NCI-H146 treated with DMSO at 0.1 percent for 48 hours (cell line): Measurements from ENCODE around the gene CHI3L2.

Experiments
- DNase-seq: peaks from one replicate; lab custom pipeline; 2025; ENCODE audit not compliant: unreplicated experiment; lab: John Stamatoyannopoulos, UW

The CHI3L2 gene

GRCh38 chr1:111227434-111227833, at the start of gene CHI3L2:
TSS of gene CHI3L2 (plus strand) at chr1:111227713. CDS start at chr1:111227730, 17 bp downstream.
- no peak for DNase-seq

- peak; percentile 5 for DNase-seq
Measured at GRCh38 chr1:111179968-111180533, 47.5 kb upstream of the CHI3L2 start.

- no peak for DNase-seq
Measured at GRCh38 chr1:111182052-111182451, 45.5 kb upstream of the CHI3L2 start.

- no peak for DNase-seq
Measured at GRCh38 chr1:111183308-111184069, 44.0 kb upstream of the CHI3L2 start.

GRCh38 chr1:111184663-111185062, 42.9 kb upstream of the CHI3L2 start:
- no peak for DNase-seq

- no peak for DNase-seq
Measured at GRCh38 chr1:111190931-111191451, 36.5 kb upstream of the CHI3L2 start.

- no peak for DNase-seq
Measured at GRCh38 chr1:111191496-111191895, 36.0 kb upstream of the CHI3L2 start.

- no peak for DNase-seq
Measured at GRCh38 chr1:111192074-111192473, 35.4 kb upstream of the CHI3L2 start.

GRCh38 chr1:111192658-111193519, 34.6 kb upstream of the CHI3L2 start:
- no peak for DNase-seq

- DNase-seq, result no peak
Measured at GRCh38 chr1:111193712-111194480, 33.6 kb upstream of the CHI3L2 start.

- DNase-seq, result no peak
Measured at GRCh38 chr1:111195002-111195684, 32.4 kb upstream of the CHI3L2 start.

GRCh38 chr1:111196213-111196612, 31.3 kb upstream of the CHI3L2 start:
- DNase-seq, result no peak

GRCh38 chr1:111197598-111198284, 29.8 kb upstream of the CHI3L2 start:
- no peak for DNase-seq

GRCh38 chr1:111198836-111199235, 28.7 kb upstream of the CHI3L2 start:
- no peak for DNase-seq

- DNase-seq, result no peak
Measured at GRCh38 chr1:111199329-111199728, 28.2 kb upstream of the CHI3L2 start.

GRCh38 chr1:111199881-111200801, 27.4 kb upstream of the CHI3L2 start, which contains the start of gene DENND2D:
TSS of gene DENND2D (minus strand) at chr1:111200646. CDS start at chr1:111200459, 187 bp downstream.
- no peak for DNase-seq

GRCh38 chr1:111200802-111201161, 26.7 kb upstream of the CHI3L2 start:
- DNase-seq, result no peak

- DNase-seq, result no peak
Measured at GRCh38 chr1:111201275-111202090, 26.0 kb upstream of the CHI3L2 start.
